H1 (cell line): ENCODE data around the gene CAMK1G. TPM values are rescaled to one million over a fixed set of nuclear protein-coding genes. Genes with fewer than 3 reads are reported as not detected.

Source experiments
- CTCF ChIA-PET: fragments of 300-600 bp; sonication (Branson Sonifier 250); formaldehyde crosslinking; loops from one replicate; lab custom pipeline; 2021; ENCODE audit not compliant: partially characterized antibody; lab: Charles Lee
- POLR2A ChIA-PET: fragments of 300-600 bp; sonication (Branson Sonifier 250); formaldehyde crosslinking; loops from one replicate; lab custom pipeline; 2021; ENCODE audit warnings: inconsistent platforms; ENCODE audit not compliant: partially characterized antibody; lab: Charles Lee
- DNase-seq, 2 experiments: peaks; one replicate each; pipeline versions ENCODE4 v3.0.0 to v3.0.0-alpha.2; 2010 to 2022; ENCODE audit warnings: low spot score in 2 of 2, low read depth in 1 of 2, mixed read lengths in 1 of 2
- FAIRE-seq: peaks from 2 replicates; lab custom pipeline; 2011; peaks lifted over from hg19 to GRCh38; lab: Jason Lieb, UNC
- H2AFZ ChIP-seq: 2 replicates; pipeline ENCODE4 v1.8.1; 2012; ENCODE audit warnings: low read length, inconsistent platforms
- H2AK5ac ChIP-seq: 2 replicates; pipeline ENCODE4 v1.6.1; 2013; ENCODE audit warnings: low read depth, low read length
- H2BK120ac ChIP-seq: replicated peaks from 2 replicates; pipeline ENCODE3; 2013; ENCODE audit warnings: low read depth, low read length, inconsistent platforms
- H2BK12ac ChIP-seq: 2 replicates; pipeline ENCODE4 v1.6.1; 2013; ENCODE audit warnings: low read depth, low read length
- H2BK15ac ChIP-seq: 2 replicates; pipeline ENCODE4 v1.6.1; 2013; ENCODE audit warnings: low read length
- H2BK20ac ChIP-seq: 2 replicates; pipeline ENCODE4 v1.6.1; 2013; ENCODE audit warnings: low read length
- H2BK5ac ChIP-seq: 2 replicates; pipeline ENCODE4 v1.6.1; 2013; ENCODE audit warnings: low read depth, low read length
- H3K14ac ChIP-seq: 2 replicates; pipeline ENCODE4 v1.6.1; 2013; ENCODE audit warnings: inconsistent platforms; ENCODE audit not compliant: insufficient read length
- H3K18ac ChIP-seq: 2 replicates; pipeline ENCODE4 v1.6.1; 2013; ENCODE audit warnings: low read length; ENCODE audit errors: extremely low read depth
- H3K23ac ChIP-seq: 2 replicates; pipeline ENCODE4 v1.6.1; 2013; ENCODE audit warnings: inconsistent platforms; ENCODE audit not compliant: insufficient read length
- H3K23me2 ChIP-seq: 2 replicates; pipeline ENCODE4 v1.6.1; 2013; ENCODE audit warnings: low read depth, low read length
- H3K27ac ChIP-seq: 2 replicates; pipeline ENCODE4 v1.6.1; 2011; ENCODE audit warnings: low read depth, low read length, inconsistent platforms
- H3K27me3 ChIP-seq, 4 experiments: replicated peaks in 1 of 4; 1 replicate in 1 of 4; 2 replicates in 3 of 4; pipeline versions ENCODE4 v1.6.1 to v1.8.1; 2011 to 2013; ENCODE audit warnings: low read length in 3 of 4, mild to moderate bottlenecking in 3 of 4, inconsistent platforms in 2 of 4, mixed read lengths in 2 of 4, moderate library complexity in 1 of 4; ENCODE audit not compliant: control insufficient read depth in 3 of 4, insufficient read depth in 3 of 4; ENCODE audit errors: extremely low read depth in 1 of 4
- H3K36me3 ChIP-seq, 4 experiments: 2 replicates each; pipeline versions ENCODE4 v1.6.1 to v1.8.1; 2011 to 2013; ENCODE audit warnings: mild to moderate bottlenecking in 4 of 4, low read length in 3 of 4, moderate library complexity in 2 of 4, control low read depth in 1 of 4, inconsistent platforms in 1 of 4; ENCODE audit not compliant: insufficient read depth in 4 of 4, control insufficient read depth in 2 of 4
- H3K4ac ChIP-seq: replicated peaks from 2 replicates; pipeline ENCODE3; 2013; ENCODE audit warnings: low read length, low read depth, mixed read lengths, inconsistent platforms; ENCODE audit not compliant: insufficient read length
- H3K4me1 ChIP-seq, 4 experiments: replicated peaks in 1 of 4; 1 replicate in 1 of 4; 2 replicates in 3 of 4; pipeline versions ENCODE4 v1.6.1 to v1.8.1; 2011 to 2013; ENCODE audit warnings: low read length in 3 of 4, inconsistent platforms in 2 of 4, mixed read lengths in 1 of 4; ENCODE audit not compliant: insufficient read depth in 4 of 4, control insufficient read depth in 3 of 4
- H3K4me2 ChIP-seq, 2 experiments: 2 replicates each; pipeline versions ENCODE4 v1.6.1 to v1.8.1; 2011 to 2013; ENCODE audit warnings: low read depth in 2 of 2, low read length in 2 of 2, control low read depth in 1 of 2, inconsistent platforms in 1 of 2, mild to moderate bottlenecking in 1 of 2; ENCODE audit not compliant: insufficient read depth in 1 of 2
- H3K4me3 ChIP-seq, 4 experiments: fragments of 200-600, 300-600 bp in 1 of 4; sonication (generic), shearing (Covaris generic), sonication (Bioruptor Twin) in 1 of 4; 2 replicates each; pipeline versions ENCODE4 v1.5.1 to v1.8.1; 2011 to 2016; ENCODE audit warnings: low read length in 4 of 4, low read depth in 3 of 4, control low read depth in 2 of 4, inconsistent platforms in 2 of 4, mild to moderate bottlenecking in 2 of 4, mixed read lengths in 1 of 4, moderate library complexity in 1 of 4; ENCODE audit not compliant: insufficient read depth in 2 of 4; ENCODE audit errors: extremely low read depth in 1 of 4
- H3K56ac ChIP-seq: replicated peaks from 2 replicates; pipeline ENCODE3; 2013; ENCODE audit warnings: low read depth, mild to moderate bottlenecking, mixed read lengths, low read length, inconsistent platforms; ENCODE audit not compliant: insufficient read length
- H3K79me1 ChIP-seq: 2 replicates; pipeline ENCODE4 v1.6.1; 2013; ENCODE audit warnings: low read depth, low read length, control low read depth
- H3K79me2 ChIP-seq, 2 experiments: 2 replicates each; pipeline versions ENCODE4 v1.6.1 to v1.8.1; 2012 to 2013; ENCODE audit warnings: low read length in 2 of 2, mild to moderate bottlenecking in 2 of 2, inconsistent platforms in 1 of 2; ENCODE audit not compliant: insufficient read depth in 2 of 2, control insufficient read depth in 1 of 2
- H3K9ac ChIP-seq, 4 experiments: replicated peaks in 1 of 4; 1 replicate in 1 of 4; 2 replicates in 3 of 4; pipeline versions ENCODE4 v1.6.1 to v1.8.1; 2011 to 2013; ENCODE audit warnings: low read depth in 3 of 4, low read length in 3 of 4, control low read depth in 2 of 4, mild to moderate bottlenecking in 2 of 4, moderate library complexity in 2 of 4, inconsistent platforms in 1 of 4; ENCODE audit errors: extremely low read depth in 1 of 4
- H3K9me3 ChIP-seq, 2 experiments: 2 replicates each; pipeline versions ENCODE4 v1.6.1 to v1.8.1; 2012 to 2013; ENCODE audit warnings: mild to moderate bottlenecking in 2 of 2, moderate library complexity in 2 of 2, control low read depth in 1 of 2, inconsistent platforms in 1 of 2, low read depth in 1 of 2, low read length in 1 of 2, mixed read lengths in 1 of 2; ENCODE audit not compliant: insufficient read depth in 2 of 2
- H4K20me1 ChIP-seq, 2 experiments: replicated peaks in 1 of 2; 2 replicates each; pipeline versions ENCODE3 to v1.8.1; 2011 to 2013; ENCODE audit warnings: inconsistent platforms in 2 of 2, low read length in 2 of 2, mild to moderate bottlenecking in 1 of 2; ENCODE audit not compliant: insufficient read depth in 2 of 2, control insufficient read depth in 1 of 2
- H4K5ac ChIP-seq: 2 replicates; pipeline ENCODE4 v1.6.1; 2013; ENCODE audit warnings: low read length, low read depth, mixed read lengths, inconsistent platforms; ENCODE audit not compliant: insufficient read length
- H4K8ac ChIP-seq: 2 replicates; pipeline ENCODE4 v1.8.0; 2013; ENCODE audit warnings: mild to moderate bottlenecking, moderate library complexity, low read length, inconsistent platforms; ENCODE audit not compliant: insufficient read depth; ENCODE audit errors: extremely low read depth
- H4K91ac ChIP-seq: replicated peaks from 2 replicates; pipeline ENCODE3; 2013; ENCODE audit warnings: low read length, mixed read lengths, inconsistent platforms; ENCODE audit not compliant: insufficient read length
- BRCA1 ChIP-seq: IDR thresholded peaks from 2 replicates; pipeline ENCODE4 v1.6.1; 2012; ENCODE audit warnings: low read depth, low read length, improper control_type of control experiment
- CHD1 ChIP-seq: IDR thresholded peaks from 2 replicates; pipeline ENCODE4 v1.6.1; 2012; ENCODE audit warnings: low read depth, low read length, improper control_type of control experiment
- CHD2 ChIP-seq: IDR thresholded peaks from 2 replicates; pipeline ENCODE4 v1.6.1; 2012; ENCODE audit warnings: low read length, improper control_type of control experiment
- HDAC6 ChIP-seq: IDR thresholded peaks from one replicate; pipeline ENCODE4 v1.7.1; 2012; ENCODE audit warnings: low read depth, mild to moderate bottlenecking, inconsistent platforms, low read length, moderate library complexity
- JUN ChIP-seq: IDR thresholded peaks from 2 replicates; pipeline ENCODE4 v1.6.1; 2011; ENCODE audit warnings: low read depth, mild to moderate bottlenecking, improper control_type of control experiment, low read length
- NANOG ChIP-seq: IDR thresholded peaks from 2 replicates; pipeline ENCODE4 v1.6.1; 2011; ENCODE audit warnings: low read length, low read depth, mild to moderate bottlenecking, inconsistent platforms; ENCODE audit not compliant: insufficient read depth, poor library complexity, severe bottlenecking
- PHF8 ChIP-seq: fragments of 200-600 bp; sonication (generic); conservative IDR thresholded peaks from 2 replicates; pipeline ENCODE4 v1.7.1; 2012; ENCODE audit warnings: low read depth, mild to moderate bottlenecking, inconsistent platforms, low read length, moderate library complexity
- POLR2AphosphoS5 ChIP-seq: IDR thresholded peaks from 2 replicates; pipeline ENCODE4 v1.6.1; 2011; ENCODE audit warnings: low read depth, low read length
- RNF2 ChIP-seq: fragments of 200-900, 300-1000 bp; sonication (generic); IDR thresholded peaks from 2 replicates; pipeline ENCODE4 v1.7.1; 2016; ENCODE audit warnings: borderline replicate concordance, low read depth, mild to moderate bottlenecking, antibody characterized with exemption, low read length; ENCODE audit not compliant: poor library complexity, severe bottlenecking; ENCODE audit errors: missing control alignments
- TBP ChIP-seq: IDR thresholded peaks from 2 replicates; pipeline ENCODE4 v1.6.1; 2011; ENCODE audit warnings: low read depth, low read length, improper control_type of control experiment
- WGBS, 2 experiments: shearing (Covaris generic) in 1 of 2; methylation state at CpG; one replicate each; pipeline versions ENCODE4 v1.1.6 to v1.1.7; 2013 to 2015; ENCODE audit warnings: low lambda C conversion rate in 2 of 2, mixed read lengths in 2 of 2, inconsistent platforms in 1 of 2, low coverage in 1 of 2, missing lambda C conversion rate in 1 of 2; ENCODE audit not compliant: insufficient replicate concordance in 2 of 2, insufficient coverage in 1 of 2, insufficient read length in 1 of 2; ENCODE audit errors: extremely low coverage in 1 of 2, missing lambda C conversion rate in 1 of 2; 5-methylcytosine and 5-hydroxymethylcytosine counted together
- polyA plus RNA-seq, 7 experiments: library from polyadenylated mRNA; depleted of rRNA in 3 of 7; stranded (reverse) in 5 of 7; unstranded in 2 of 7; fragments of >200 nt in 5 of 7; fragments of 200-250 nt in 2 of 7; gene quantifications; 1 replicate in 5 of 7; 2 replicates in 1 of 7; 4 replicates in 1 of 7; pipeline versions ENCODE4 v1.2.1 to v1.2.3, GENCODE V29; 2011 to 2013; ENCODE audit warnings: missing spikeins in 2 of 7, mixed read lengths in 2 of 7
- total RNA-seq: library from RNA; stranded (reverse); fragmentation: NEBNext Ultra II Directional; extraction: Animal tissue kit (Norgen Biotek cat#: 25700); gene quantifications from 2 replicates; pipeline ENCODE4 v1.2.1, GENCODE V29; 2021
- TF ChIP-seq, protein P1 (sequence below): IDR thresholded peaks from 2 replicates; pipeline ENCODE4 v1.6.1; 2011; ENCODE audit warnings: low read length, improper control_type of control experiment

The CAMK1G gene
- total and polyA plus RNA-seq, 2 of the 8 experiments (the other 6 are each of a cell fraction or from before 2014, with no cell fraction given), result 1.00 to 1.0 TPM

DNA sequence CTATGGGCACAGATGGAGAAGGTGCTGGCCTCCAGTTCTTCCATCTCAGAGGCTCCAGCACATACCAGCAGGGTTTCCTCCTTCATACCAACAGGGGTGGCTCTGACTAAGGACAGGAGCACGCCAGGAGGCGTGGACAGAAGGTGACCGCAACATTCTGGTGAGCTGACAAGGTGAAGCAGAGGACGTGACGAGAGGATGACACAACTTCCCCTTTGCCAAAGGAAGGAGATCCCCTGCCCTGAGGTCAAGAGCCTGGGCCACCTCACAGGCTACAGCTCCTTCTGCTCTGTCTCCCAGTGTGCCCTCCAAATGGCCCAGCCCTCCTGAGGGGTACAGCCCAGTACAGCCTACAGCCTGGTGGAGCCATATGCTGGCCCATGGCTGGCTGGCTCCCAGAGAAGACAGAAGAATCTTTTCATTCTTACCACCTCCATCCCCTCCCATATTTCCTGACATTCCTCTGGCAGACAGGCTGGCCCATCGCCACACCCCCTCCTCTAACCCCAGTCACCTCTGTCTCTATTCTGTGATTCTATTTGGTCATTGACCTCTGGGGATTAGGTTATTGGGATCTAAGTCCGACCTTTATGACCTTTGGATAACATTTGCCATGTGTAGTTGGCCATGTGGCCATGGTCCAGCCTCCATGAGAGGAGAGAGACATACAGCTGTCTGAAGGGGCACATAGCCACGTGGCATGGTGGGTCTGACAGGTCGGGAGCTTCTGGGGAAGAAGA is 73.8 kb downstream of the CAMK1G start:
- Histone ChIP-seq H3K27ac (no peak overlapping the region), H2BK15ac (no peak overlapping the region), H2AK5ac (no peak overlapping the region), H3K27me3 (0 out of 7 replicates have a peak, but pooled peaks cover 0 to 2% (median 0%) of the 10 kb centered on the region in 4 experiments), H3K56ac (no peak overlapping the region), H4K91ac (no peak overlapping the region), H3K14ac (no peak overlapping the region), H3K4me2 (no peak overlapping the region), H4K5ac (no peak overlapping the region), H3K4me3 (no peak overlapping the region), H2AFZ (no peak overlapping the region), H3K79me1 (no peaks in the 10 kb centered on the region), H3K18ac (no peak overlapping the region), H3K9ac (no peak overlapping the region), H3K9me3 (no peaks in the 10 kb centered on the region), H4K20me1 (no peaks in the 10 kb centered on the region), H2BK120ac (no peak overlapping the region), H4K8ac (no peak overlapping the region), H2BK20ac (no peak overlapping the region), H3K23ac (no peak overlapping the region), H3K4ac (no peak overlapping the region), H2BK5ac (no peak overlapping the region), H2BK12ac (no peak overlapping the region), H3K36me3 (no peaks in the 10 kb centered on the region), H3K23me2 (no peaks in the 10 kb centered on the region), H3K79me2 (no peaks in the 10 kb centered on the region), H3K4me1 (peaks cover 0 to 13% (median 8%) of the 10 kb centered on the region in 4 experiments; a peak in 4 of 7 replicates)
- no peak for FAIRE-seq
- no peak for DNase-seq
- POLR2A ChIA-PET, result no interaction called here
- CTCF ChIA-PET, result interaction anchor here (0.6 to 2.0 kb wide), 4 partner anchors 11 to 73 kb away, joined by 3 to 15 read pairs (median 4); partner anchors contain the start of gene CAMK1G
- WGBS, 2 experiments, result 93% methylated on average over 9 of the region's 9 CpGs; no CpG with 5 or more reads in 1 of the 2 experiments
- TF ChIP-seq CHD2 (no peak), BRCA1 (no peak), NANOG (no peak), PHF8 (no peak), CHD1 (no peak), HDAC6 (no peak), TBP (no peak), POLR2AphosphoS5 (no peak), JUN (no peak), RNF2 (no peak)
- TF ChIP-seq, protein P1, sequence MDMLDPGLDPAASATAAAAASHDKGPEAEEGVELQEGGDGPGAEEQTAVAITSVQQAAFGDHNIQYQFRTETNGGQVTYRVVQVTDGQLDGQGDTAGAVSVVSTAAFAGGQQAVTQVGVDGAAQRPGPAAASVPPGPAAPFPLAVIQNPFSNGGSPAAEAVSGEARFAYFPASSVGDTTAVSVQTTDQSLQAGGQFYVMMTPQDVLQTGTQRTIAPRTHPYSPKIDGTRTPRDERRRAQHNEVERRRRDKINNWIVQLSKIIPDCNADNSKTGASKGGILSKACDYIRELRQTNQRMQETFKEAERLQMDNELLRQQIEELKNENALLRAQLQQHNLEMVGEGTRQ, result no peak
